ENCODE data around the gene CCNT2.

CCNT2 gene

DNA sequence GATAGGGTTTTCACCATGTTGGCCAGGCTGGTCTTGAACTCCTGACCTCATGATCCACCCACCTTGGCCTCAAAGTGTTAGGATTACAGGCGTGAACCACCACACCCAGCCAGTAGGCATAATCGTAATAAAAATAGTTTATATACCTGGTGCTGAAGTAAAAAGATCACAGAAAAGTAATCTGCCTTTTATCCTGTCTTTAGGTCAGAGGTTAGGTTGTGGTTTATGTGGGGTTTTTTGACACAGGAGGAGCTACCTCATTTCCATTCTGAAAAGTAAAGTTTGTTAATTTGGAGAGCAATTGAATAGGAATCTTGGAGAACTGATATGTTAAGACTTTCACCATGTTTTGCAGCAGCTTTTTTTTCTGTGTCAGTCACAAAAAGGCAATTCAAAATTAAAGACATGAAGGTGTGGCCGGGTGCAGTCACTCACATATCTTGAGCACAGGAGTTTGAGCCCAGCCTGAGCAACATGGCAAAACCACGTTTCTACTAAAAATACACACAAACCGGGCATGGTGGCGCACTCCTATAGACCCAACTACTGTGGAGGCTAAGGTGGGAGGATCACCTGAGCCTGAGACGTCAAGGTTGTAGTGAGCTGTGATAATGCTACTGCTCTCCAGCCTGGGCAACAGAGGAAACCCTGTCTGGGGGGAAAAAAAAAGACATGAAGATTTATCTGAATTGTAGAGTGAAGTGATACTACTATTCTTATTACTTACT lies 31.5 kb downstream of the CCNT2 start:
- TF ChIP-seq EZH2 (IDR thresholded peaks at IDR 0.05; ENCODE audit: borderline replicate concordance, low read depth, low read length, severe bottlenecking): no peak
- TF ChIP-seq, protein P1, sequence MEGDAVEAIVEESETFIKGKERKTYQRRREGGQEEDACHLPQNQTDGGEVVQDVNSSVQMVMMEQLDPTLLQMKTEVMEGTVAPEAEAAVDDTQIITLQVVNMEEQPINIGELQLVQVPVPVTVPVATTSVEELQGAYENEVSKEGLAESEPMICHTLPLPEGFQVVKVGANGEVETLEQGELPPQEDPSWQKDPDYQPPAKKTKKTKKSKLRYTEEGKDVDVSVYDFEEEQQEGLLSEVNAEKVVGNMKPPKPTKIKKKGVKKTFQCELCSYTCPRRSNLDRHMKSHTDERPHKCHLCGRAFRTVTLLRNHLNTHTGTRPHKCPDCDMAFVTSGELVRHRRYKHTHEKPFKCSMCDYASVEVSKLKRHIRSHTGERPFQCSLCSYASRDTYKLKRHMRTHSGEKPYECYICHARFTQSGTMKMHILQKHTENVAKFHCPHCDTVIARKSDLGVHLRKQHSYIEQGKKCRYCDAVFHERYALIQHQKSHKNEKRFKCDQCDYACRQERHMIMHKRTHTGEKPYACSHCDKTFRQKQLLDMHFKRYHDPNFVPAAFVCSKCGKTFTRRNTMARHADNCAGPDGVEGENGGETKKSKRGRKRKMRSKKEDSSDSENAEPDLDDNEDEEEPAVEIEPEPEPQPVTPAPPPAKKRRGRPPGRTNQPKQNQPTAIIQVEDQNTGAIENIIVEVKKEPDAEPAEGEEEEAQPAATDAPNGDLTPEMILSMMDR (IDR thresholded peaks at IDR 0.05; ENCODE audit: borderline replicate concordance, extremely low read depth, low read length, poor library complexity, severe bottlenecking): no peak
- H3K27ac ChIP-seq (ENCODE audit: low read length): no peak overlapping the region
- H2AFZ ChIP-seq (ENCODE audit: low read depth, low read length): no peak overlapping the region
- ATAC-seq (ENCODE audit: insufficient read depth, low read depth) (no peak), DNase-seq (no peak)
- peaks cover 15% of the 10 kb centered on the region; the same call in 1 of the 2 replicates for H3K79me2 ChIP-seq (ENCODE audit: insufficient read depth, low read length)
- H3K9me3 ChIP-seq (ENCODE audit: insufficient read depth, low read length, severe bottlenecking): no peaks in the 10 kb centered on the region
- H4K20me1 ChIP-seq (ENCODE audit: insufficient read depth, low read length): peaks cover 15% of the 10 kb centered on the region
- no peaks in the 10 kb centered on the region for H3K4me1 ChIP-seq (ENCODE audit: insufficient read depth, low read length)
- no peak overlapping the region for H3K4me3 ChIP-seq (ENCODE audit: low read depth in 1 of 2, low read length in 2 of 2)
- no peak overlapping the region for H3K9ac ChIP-seq (ENCODE audit: low read depth, low read length)
- no peak overlapping the region for H3K4me2 ChIP-seq (ENCODE audit: insufficient read depth, low read length)
- H3K27me3 ChIP-seq (ENCODE audit: insufficient read depth, low read length, poor library complexity): no peaks in the 10 kb centered on the region
- peaks cover 95% of the 10 kb centered on the region for H3K36me3 ChIP-seq (ENCODE audit: insufficient read depth, low read length)

DNA sequence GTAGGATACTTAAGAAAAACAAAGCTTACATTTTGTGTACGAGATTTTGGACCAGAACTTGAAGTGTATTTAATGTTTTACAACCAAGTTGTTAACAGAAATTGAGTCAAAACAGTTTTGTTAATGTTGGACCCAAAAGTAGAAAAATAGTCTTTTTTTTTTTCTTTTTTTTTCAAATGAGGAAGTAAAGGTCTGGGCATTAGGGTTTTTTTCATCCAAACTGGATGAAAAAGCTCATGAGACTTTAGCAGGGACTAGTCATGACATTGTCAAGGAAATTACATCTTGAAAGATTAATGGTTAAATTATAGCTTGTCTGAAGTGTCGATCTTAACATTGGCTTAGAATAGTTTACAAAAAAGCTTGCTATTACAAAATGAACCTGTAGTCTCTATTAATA lies 32.3 kb downstream of the CCNT2 start:
- no peak overlapping the region for H3K4me2 ChIP-seq (ENCODE audit: insufficient read depth, low read length)
- H3K4me1 ChIP-seq (ENCODE audit: insufficient read depth, low read length): no peaks in the 10 kb centered on the region
- H2AFZ ChIP-seq (ENCODE audit: low read depth, low read length): no peak overlapping the region
- H3K36me3 ChIP-seq (ENCODE audit: insufficient read depth, low read length): peaks cover 95% of the 10 kb centered on the region
- H4K20me1 ChIP-seq (ENCODE audit: insufficient read depth, low read length): peaks cover 14% of the 10 kb centered on the region
- ATAC-seq (ENCODE audit: insufficient read depth, low read depth) (no peak), DNase-seq (no peak)
- no peaks in the 10 kb centered on the region for H3K27me3 ChIP-seq (ENCODE audit: insufficient read depth, low read length, poor library complexity)
- no peak overlapping the region for H3K9ac ChIP-seq (ENCODE audit: low read depth, low read length)
- peaks cover 9% of the 10 kb centered on the region; the same call in 1 of the 2 replicates for H3K79me2 ChIP-seq (ENCODE audit: insufficient read depth, low read length)
- H3K9me3 ChIP-seq (ENCODE audit: insufficient read depth, low read length, severe bottlenecking): no peaks in the 10 kb centered on the region
- H3K27ac ChIP-seq (ENCODE audit: low read length): no peak overlapping the region
- H3K4me3 ChIP-seq (ENCODE audit: low read depth in 1 of 2, low read length in 2 of 2): no peak overlapping the region
- TF ChIP-seq EZH2 (IDR thresholded peaks at IDR 0.05; ENCODE audit: borderline replicate concordance, low read depth, low read length, severe bottlenecking): no peak
- TF ChIP-seq, protein P1 (IDR thresholded peaks at IDR 0.05; ENCODE audit: borderline replicate concordance, extremely low read depth, low read length, poor library complexity, severe bottlenecking): no peak

DNA sequence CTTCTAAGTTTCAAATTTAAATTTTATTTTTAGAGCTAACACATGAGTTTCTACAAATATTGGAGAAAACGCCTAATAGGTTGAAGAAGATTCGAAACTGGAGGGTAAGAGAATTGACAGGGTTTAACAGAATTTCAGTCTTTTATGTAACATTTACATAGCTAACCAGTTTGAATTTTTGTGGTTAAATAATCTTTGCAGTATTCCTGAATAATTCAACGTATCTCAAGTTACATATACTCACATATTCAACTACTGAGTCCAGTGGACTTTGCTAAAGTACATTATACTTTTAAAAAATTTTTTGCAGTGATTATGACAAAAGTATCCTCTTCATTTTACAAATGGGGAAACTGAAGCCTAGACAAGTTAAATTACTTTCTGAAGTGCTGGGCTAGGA lies 34.0 kb downstream of the CCNT2 start:
- DNase-seq: no peak
- Histone ChIP-seq H3K27ac (ENCODE audit: low read length) (no peak overlapping the region), H2AFZ (ENCODE audit: low read depth, low read length) (no peak overlapping the region), H3K9me3 (ENCODE audit: insufficient read depth, low read length, severe bottlenecking) (no peaks in the 10 kb centered on the region), H3K27me3 (ENCODE audit: insufficient read depth, low read length, poor library complexity) (no peaks in the 10 kb centered on the region), H4K20me1 (ENCODE audit: insufficient read depth, low read length) (peaks cover 14% of the 10 kb centered on the region), H3K4me2 (ENCODE audit: insufficient read depth, low read length) (no peak overlapping the region), H3K79me2 (ENCODE audit: insufficient read depth, low read length) (peaks cover 4% of the 10 kb centered on the region; the same call in 1 of the 2 replicates), H3K4me3 (ENCODE audit: low read depth in 1 of 2, low read length in 2 of 2) (no peak overlapping the region), H3K36me3 (ENCODE audit: insufficient read depth, low read length) (peaks cover 95% of the 10 kb centered on the region), H3K4me1 (ENCODE audit: insufficient read depth, low read length) (no peaks in the 10 kb centered on the region), H3K9ac (ENCODE audit: low read depth, low read length) (no peak overlapping the region)
- TF ChIP-seq, protein P1 (IDR thresholded peaks at IDR 0.05; ENCODE audit: borderline replicate concordance, extremely low read depth, low read length, poor library complexity, severe bottlenecking): no peak
- no peak for TF ChIP-seq EZH2 (IDR thresholded peaks at IDR 0.05; ENCODE audit: borderline replicate concordance, low read depth, low read length, severe bottlenecking)
- no peak for ATAC-seq (ENCODE audit: insufficient read depth, low read depth)

Data from DND-41 (cell line).